ENCODE measurements around the gene HTR1E.
"Not testable (repeated sequence)": the region's sequence is repeated elsewhere in the genome, so short reads cannot be mapped to it uniquely, and the experiment has no call there.

Gene HTR1E, protein sequence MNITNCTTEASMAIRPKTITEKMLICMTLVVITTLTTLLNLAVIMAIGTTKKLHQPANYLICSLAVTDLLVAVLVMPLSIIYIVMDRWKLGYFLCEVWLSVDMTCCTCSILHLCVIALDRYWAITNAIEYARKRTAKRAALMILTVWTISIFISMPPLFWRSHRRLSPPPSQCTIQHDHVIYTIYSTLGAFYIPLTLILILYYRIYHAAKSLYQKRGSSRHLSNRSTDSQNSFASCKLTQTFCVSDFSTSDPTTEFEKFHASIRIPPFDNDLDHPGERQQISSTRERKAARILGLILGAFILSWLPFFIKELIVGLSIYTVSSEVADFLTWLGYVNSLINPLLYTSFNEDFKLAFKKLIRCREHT

DNA sequence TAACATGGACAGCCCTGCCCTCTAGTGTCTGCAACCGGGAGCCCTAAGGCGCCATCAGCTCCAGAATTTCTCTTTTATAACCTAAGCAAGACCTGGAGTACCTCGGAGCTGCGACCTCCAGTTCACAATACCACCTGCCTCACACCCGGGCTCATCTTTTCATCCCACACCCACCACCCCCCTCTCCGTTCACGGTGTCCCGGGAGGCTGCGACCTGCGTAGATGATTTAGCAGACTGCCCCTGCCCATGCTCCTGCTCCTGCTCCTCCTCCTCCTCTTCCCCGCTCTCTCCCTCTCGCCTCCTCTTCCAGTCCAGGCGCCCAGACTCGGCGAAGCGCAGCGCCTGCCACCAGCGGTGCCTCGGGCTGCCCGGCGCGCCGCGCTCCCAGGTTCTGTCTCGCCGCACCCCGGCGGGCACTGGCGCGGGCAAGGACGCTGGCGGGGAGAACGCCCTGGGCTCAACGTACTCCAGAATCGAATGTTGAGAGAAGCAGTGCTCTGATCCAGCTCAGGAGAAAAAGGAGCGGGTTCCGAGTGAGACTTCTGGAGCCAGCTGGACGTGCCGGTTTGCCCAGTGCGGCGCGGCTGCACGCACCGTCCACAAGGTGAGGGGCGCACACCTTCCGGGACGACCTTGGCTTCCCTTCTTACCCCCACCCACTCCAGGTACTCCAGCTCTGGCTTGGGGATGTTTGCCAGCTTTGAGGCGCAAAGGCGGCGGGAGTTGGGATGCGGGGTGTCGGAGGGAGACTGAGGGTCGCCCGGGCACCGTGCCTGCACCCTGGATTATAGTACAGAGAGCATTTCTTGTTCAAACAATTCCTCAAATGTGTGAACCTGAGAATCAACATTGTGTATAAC lies at the start of gene HTR1E:
Gene HTR1E, plus strand, starts transcription at position 310 of the 861 bp plus-strand sequence. CDS start 77,807 bp downstream, outside the sequence.
- DNase-seq, result no peak

DNA sequence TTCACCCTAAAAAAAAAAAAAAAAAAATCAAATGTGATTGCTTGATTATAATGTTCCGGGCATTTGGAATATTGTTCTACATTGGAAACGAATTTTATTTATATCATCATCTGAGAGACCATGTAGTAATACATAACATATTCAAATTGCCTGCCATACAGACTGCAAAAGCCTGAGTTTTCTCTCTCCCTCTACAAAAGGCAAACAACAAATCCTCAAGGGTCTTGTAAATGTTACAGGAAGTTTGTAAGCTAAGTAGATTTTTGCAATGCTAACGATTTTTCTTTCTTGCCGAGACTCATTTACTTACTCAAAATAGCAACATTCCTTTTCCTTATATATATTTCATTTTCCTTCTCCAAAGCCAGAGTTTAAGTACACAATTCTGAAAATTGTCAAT lies 49.0 kb upstream of the HTR1E start:
- DNase-seq, result no peak

DNA sequence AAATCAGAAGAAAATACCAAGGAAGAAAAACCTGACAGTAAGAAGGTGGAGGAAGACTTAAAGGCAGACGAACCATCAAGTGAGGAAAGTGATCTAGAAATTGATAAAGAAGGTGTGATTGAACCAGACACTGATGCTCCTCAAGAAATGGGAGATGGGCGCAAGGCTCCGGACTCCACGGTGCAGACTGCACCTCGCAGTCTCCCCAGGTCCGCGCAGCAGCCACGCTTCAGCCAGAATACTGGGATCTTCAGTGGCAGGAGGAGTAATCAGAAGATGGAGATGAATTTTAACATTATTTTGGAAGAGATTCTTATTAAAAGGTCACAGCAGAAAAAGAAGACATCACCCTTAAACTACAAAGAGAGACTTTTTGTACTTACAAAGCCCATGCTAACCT lies 40.1 kb upstream of the HTR1E start:
- not testable (repeated sequence) for DNase-seq

DNA sequence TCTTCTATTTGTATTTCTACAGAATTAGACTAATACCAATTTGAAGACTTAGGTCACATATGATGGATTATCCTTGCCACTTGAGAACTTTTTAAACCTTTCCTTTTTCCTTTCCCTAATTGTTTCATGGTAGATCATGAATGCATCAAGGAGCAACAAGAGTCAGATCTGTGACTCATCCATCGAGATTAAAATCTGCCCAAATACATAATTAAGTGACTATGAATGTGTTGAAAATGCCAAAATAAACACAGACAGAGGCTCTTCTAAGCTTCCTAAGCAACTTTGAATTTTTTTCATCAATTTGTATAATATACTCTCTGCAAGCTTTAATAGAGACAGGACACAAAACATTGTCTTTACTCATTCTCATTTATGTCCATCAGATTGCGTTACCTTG lies 23.5 kb upstream of the HTR1E start:
- DNase-seq, result no peak

DNA sequence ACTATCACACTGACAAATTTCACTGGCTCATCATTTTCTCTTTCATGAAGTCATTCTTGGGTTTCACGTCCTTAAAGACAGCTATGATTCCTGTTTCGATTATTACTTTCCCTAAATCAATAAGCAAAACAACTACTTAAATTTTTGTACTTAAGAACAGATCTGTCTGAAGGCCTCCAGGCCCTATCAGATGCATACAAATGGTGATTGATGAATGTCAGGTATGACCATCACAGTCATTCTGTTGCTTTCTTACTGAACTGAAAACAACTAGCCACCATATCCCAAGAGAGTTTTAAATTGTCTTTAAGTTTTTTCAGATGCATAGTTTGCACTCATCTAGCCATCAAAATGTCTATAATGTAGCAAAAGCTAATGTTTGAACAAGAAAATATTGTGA lies 20.9 kb upstream of the HTR1E start:
- DNase-seq, result no peak

DNA sequence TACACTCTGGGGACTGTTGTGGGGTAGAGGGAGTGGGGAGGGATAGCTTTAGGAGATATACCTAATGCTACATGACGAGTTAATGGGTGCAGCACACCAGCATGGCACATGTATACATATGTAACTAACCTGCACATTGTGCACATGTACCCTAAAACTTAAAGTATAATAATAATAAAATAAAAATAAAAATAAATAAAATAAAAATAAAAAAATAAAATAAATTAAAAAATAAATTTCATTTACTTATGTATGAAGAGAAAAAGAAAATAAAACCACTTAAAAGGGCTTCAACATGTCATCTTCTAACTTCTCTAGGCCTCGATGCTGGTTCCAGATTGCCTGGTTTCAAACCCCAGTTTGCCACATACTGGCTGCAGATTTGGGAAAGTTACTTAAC lies 10.2 kb upstream of the HTR1E start:
- DNase-seq, result not testable (repeated sequence)

DNA sequence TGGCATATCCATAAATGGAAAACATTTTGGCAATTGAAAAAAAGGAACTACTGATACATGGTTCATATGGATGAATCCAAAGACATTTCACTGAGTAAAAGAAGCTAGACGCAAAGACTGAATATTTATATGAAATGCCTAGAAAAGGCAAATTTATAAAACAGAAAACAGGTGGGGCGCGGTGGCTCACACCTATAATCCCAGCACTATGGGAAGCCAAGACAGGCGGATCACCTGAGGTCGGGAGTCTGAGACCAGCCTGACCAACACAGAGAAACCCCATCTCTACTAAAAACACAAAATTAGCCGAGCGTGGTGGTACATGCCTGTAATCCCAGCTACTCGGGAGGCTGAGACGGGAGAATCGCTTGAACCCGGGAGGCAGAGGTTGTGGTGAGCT lies 9.5 kb upstream of the HTR1E start:
- not testable (repeated sequence) for DNase-seq

DNA sequence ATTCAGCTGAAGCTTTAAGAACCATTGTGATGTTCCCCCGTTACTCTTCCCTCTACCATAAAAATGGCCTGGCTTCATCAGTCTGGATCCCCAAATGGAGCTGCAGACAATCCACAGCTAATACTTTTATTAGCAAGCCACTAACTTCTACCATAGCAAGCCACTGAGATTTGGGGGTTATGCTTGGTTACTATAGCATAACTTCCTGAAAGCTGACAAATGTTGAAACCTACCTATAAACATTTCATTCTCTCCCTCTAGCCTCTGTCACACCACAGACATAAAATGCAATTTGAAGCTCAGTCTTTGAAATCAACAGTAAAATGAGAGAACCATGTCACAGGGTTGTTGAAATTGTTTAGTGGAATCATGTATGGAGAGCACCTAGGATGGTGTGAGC lies 3.0 kb upstream of the HTR1E start:
- no peak for DNase-seq

DNA sequence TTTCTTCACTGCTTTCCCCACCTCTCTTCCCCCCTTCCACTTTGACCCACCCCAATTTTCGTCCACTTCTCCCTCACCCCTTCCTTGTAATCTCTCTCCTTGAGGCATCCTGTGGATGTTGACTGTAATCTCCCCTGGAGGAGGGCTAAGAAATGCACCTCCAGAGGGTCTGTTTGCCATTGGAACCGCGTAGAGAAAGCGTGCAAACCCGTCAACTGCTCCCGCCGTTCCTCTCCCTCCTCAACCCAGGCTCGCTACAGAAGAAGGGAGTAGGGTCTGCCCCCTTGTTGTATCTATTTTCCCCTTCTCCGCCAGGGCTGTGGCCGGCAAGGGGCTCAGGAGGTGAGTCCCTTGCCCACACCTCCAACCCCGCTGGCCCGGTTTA lies 502 bp upstream of the HTR1E start:
- DNase-seq, result no peak

DNA sequence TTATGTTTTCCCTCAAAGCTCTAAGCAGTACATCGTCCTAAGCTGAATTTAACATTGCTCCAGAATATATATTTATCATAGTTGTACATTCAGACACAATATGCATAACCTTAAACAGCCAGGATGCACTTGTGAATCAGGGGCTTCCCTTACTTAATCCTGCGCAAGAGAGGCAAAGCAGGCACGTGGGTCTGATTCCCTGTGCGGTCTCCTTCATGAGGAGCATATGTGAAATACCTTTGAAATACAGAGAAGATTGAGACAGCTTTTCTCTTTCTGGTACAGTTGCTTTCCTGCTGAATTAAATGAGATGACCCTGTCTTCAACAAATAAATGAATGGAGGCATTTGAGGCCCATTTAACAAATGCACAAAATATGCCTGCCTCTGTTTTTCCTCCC lies 1.5 kb downstream of the HTR1E start:
- no peak for DNase-seq

DNA sequence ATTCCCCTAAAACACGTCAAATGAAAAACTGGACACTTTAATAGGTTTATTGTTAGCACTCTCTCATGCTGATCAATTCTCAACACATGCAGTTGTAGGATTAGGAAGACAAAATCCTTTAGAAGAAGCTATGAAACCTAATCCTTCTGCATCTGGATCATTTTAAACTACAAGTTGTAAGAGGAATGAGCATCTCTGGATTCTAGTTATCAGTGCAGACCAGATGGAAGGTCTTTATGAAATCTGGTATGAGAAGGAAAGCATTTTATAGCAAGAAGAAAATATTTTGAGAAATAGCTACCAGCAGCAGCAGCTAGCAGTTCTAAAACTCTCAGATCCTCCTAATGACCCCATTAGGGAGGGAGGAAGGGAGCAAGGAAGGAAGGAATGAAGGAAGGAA lies 4.1 kb downstream of the HTR1E start:
- no peak for DNase-seq

DNA sequence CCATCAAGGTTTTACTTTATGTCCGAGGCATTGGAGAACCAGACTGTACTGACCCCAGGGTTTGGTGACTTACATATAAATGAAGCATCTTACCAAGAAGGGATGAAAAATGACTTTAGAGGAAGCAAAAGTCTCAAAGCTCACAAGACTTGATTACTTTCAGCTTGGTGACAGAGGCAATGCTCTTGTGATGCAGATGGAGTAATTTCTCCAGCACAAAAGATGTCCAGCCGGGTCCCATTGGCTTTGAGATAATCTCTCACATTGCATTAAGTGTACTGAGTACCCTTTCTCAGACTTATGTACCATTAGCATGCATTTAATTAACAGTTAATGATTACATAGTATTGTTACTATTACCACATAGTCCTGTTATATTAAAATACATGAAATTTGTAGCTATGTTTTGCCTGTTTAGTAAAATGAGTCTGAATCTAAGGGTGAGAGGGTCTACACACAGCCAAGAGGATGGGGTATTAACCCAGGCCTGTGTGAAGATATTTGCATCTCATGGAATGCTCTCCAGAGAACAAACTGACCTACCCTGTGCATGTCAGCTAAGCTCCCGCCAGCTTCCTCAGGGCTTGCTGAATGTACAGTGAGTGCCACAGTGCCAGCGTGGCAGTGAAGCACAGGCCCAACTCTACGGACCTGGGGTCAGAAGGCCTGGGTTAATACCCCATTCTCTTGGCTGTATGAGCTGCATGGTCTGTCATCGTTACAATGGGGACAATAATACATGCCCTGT lies 5.6 kb downstream of the HTR1E start:
- no peak for DNase-seq

DNA sequence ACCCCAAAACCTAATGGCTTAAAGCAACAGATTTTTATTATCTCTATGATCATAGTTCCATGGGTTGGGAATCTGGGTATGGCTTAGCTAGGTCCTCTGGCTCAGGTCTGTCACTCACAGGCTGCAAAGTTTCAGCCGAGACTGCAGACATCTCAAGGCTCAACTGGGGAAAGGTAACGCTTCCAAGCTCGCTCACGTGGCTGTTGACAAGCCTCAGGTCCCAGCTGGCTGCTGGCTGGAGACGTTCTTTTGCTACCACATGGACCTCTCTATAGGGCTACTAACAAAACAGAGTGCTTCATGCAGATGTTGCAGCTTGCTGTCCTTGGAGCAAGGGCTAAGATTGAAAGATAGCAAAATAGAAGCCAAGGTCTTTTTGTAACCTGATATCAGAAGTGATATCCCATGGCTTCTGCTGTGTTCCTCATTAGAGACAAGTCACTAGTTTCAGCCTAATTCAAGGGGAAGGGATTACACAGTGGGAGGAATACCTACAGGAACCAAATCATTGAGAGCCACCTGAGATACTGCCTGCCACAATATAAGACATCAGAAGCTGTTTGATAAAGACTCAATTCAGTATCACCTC lies 6.6 kb downstream of the HTR1E start:
- DNase-seq, result no peak

DNA sequence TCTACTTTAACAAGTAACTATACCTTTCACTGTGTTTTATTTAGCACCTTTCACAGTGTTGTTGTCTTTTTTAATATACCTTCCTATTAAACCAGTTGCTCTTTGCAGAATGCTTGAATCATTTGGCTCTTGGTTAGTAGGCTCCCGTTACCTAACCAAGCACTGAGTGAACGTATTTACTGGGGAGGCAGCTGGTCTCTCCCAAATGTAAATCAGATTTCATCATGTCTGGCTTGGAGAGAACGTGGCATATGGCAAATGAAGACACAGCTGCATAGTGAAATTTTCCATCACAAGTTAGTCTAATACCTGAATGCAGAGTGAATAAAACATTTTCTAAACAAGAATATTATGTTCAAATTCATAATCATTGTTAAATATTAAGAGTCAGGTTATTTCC lies 12.4 kb downstream of the HTR1E start:
- no peak for DNase-seq

DNA sequence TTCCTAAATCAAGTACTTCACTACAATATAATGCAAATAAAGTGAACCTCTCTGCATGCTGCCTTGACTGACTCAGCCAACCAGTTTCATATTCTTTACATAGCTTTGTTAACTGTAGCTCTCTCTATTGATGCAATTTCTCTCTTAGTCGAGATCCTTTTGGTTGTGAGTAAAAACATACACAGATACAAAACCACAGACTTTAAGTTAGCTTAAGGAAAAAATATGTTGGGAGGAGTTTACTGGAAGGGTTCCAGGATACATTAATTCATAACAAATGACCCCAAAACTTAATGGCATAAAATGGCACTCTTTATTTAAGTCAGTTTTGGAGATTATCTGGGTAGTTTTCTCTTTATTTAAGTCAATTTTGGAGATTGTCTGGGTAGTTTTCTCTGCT lies 15.7 kb downstream of the HTR1E start:
- no peak for DNase-seq

DNA sequence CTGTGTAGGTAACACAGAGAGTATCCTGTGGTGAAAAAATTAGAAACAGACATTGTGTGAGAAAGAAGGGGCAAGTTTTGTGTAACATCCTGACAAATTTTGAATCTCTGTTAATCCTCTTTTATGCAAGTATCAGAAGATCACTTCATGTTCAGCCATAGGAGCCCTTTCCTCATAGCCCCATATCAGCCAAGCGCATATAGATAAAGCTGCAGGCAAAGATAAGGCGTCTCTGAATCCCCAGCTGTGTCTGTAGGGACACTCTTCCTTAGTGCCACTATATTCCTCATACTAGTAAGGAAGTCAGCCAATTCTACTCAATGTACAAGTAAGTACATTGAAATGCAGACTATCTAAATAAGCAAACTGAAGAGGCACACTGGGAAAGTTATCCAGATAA lies 22.3 kb downstream of the HTR1E start:
- DNase-seq, result no peak

DNA sequence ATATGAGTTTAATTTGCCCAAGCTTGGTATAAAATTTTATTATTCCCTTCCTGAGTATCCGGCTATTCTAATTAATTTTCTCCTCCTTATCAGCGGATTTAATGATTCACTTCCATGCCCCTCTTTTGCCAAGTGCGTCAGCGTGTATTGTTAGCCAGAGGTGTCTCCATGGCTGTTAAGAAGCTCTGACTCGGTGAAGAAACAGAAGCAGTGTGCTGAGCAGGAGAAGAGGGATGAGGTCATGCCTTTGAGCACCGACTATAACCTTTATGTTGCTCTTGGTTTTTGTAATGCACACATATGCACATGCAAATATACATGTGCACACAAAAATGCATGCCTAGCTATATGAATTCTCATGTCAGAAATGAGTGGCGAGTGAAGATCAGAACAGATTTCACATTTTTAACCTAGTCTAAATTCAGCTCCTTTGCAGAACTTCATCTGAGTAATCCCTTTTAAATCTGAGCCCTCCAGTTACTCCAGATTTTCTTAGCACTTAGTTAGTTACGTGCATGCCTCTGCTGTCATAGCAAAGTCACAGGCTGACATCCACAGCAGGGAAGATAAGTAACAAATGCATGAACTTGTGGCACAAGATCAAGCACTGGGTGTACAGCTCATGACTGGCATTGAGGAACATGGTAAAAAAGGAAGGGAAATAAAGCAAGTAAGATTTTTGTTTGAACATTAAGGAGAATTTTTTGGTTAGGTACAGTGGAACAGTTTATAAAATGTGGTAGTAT lies 24.3 kb downstream of the HTR1E start:
- DNase-seq, result no peak

DNA sequence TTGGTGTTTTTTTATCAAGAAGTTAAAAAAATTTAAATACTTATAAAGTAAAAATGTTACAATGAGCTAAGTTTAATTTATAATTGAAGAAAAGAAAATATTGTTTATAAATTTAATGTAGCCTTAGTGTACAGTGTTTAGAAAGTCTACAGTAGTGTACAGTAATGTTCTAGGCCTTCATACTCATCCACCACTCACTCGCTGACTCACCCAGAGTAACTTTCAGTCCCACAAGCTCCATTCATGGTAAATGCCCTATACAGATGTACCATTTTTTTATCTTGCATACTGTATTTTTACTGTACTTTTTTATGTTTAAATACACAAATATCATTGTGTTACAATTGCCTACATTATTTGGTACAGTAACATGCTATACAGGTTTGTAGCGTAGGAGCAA lies 26.0 kb downstream of the HTR1E start:
- no peak for DNase-seq

DNA sequence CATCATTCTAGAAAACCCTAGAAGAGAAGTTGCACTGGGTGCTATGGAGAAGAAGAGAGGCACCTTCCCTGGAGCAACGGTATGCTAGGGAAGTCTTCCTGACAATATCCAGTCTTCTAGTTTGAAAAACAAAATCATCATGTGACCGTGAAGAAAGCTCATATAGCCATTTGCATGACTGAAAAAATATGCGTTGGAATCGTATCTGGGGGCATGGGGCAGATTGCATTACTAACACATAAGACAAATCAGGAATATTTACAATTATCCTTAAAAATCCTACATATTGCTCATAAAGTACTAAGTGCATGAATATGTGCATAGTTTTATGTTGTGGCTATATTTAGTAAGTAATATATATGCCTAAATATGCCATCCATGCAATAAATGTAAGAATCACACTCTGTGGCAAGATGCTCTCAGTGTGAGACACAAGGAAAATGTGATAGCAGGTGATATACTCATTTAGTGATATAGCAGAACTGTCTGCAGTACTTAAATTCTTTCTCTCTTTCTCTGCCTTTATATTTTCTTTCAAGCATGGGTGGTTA lies 26.8 kb downstream of the HTR1E start:
- DNase-seq, result no peak

DNA sequence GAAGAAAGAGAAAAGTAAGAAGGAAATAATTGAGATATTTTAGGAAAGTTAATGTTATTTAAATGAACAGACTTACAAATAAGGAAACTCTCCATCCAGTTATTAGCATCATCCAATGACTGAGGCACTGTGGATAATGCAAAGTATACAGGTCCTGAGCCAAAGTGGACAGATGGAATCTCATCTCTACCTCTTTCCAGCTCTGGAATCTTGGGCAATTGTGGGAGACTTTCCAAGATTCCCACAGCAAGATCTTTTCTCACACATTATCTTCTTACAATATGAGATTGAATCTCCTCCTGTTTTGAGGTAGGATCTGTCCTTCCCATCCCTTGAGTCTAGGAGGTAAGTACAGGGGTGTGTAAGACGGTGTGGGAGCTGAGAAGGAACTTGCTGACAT lies 28.9 kb downstream of the HTR1E start:
- DNase-seq, result no peak

DNA sequence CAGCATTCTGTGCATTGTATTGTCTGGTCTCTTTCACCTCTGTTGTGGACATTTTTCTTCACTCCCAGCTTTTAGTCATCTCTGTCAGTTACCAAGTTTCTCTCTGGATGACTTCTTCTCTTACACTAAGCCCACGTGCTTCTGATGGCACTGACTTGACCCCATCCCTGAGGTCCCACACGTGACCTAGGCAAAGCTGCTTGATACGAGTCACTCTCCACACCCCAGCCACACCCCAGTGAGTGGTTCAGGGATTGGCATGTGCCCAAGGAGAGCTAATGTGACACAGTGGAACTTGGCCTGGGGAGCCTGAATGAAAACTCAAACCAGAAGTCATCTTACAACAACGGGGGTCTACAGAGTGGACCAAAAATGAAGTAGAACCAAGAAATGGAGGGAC lies 32.2 kb downstream of the HTR1E start:
- DNase-seq, result no peak

DNA sequence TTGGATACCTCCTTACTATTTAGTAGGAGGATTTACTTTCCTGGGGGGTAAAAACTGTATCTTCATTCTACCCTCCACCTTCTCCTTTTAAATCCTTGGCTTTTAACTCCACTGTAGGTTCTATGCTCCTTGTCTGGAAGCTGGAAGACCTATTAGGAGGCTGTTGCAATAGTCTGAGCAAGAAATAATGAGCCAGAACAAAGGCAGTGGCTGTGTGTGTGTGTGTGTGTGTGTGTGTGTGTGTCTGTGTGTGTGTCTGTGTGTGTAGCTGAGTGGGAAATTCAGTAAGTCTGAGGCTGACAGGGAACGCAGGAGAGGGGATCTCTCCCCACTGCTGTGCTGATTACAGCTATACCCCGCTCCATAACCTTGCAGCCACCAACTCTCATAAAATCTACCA lies 35.8 kb downstream of the HTR1E start:
- no peak for DNase-seq

Measured in KG1 (cell line).